Measurements from ENCODE around the gene RRP1.

GRCh38 chr21:43752758-43753438, 36.5 kb upstream of the RRP1 start:
- TF ChIP-seq USF1 (IDR thresholded peaks at IDR 0.05; ENCODE audit: borderline replicate concordance, extremely low read length, insufficient read depth, low read depth, low read length) (no peak), PBX3 (IDR thresholded peaks at IDR 0.05; ENCODE audit: insufficient replicate concordance, low read depth, low read length) (no peak), MAX (IDR thresholded peaks at IDR 0.05; ENCODE audit: low read depth, low read length) (no peak), POLR2AphosphoS5 (IDR thresholded peaks at IDR 0.05; ENCODE audit: low read length) (peak; percentile 34; the same call in 1 of the 2 replicates), CHD1 (IDR thresholded peaks at IDR 0.05; ENCODE audit: low read depth, low read length) (no peak)

Measured in GM12878 (cell line).